SJSA1 (cell line): ENCODE measurements around the gene GBP2. TPM values are rescaled to one million over a fixed set of nuclear protein-coding genes. Genes with fewer than 3 reads are reported as not detected.

Source experiments
- DNase-seq, 2 experiments: peaks; one replicate each; pipeline ENCODE4 v3.0.0-alpha.2; 2015 to 2020; ENCODE audit warnings: low spot score in 2 of 2, low read depth in 1 of 2
- H3K27ac ChIP-seq: fragments of 250-450 bp; sonication (Bioruptor Pico); 2 replicates; pipeline ENCODE4 v1.5.1; 2020; ENCODE audit warnings: mild to moderate bottlenecking, moderate library complexity
- H3K27me3 ChIP-seq: fragments of 250-450 bp; sonication (Bioruptor Pico); replicated peaks from 2 replicates; pipeline ENCODE4 v1.5.1; 2020; ENCODE audit warnings: mild to moderate bottlenecking, moderate library complexity
- H3K36me3 ChIP-seq: fragments of 250-450 bp; sonication (Bioruptor Pico); 2 replicates; pipeline ENCODE4 v1.5.1; 2020; ENCODE audit warnings: mild to moderate bottlenecking
- H3K4me1 ChIP-seq: fragments of 250-450 bp; sonication (Bioruptor Pico); replicated peaks from 2 replicates; pipeline ENCODE4 v1.6.1; 2021; ENCODE audit warnings: mild to moderate bottlenecking
- H3K4me3 ChIP-seq: fragments of 250-450 bp; sonication (Bioruptor Pico); 2 replicates; pipeline ENCODE4 v1.5.1; 2020; ENCODE audit warnings: mild to moderate bottlenecking
- H3K9me3 ChIP-seq: fragments of 250-450 bp; sonication (Bioruptor Pico); replicated peaks from 2 replicates; pipeline ENCODE4 v1.5.1; 2020; ENCODE audit warnings: mild to moderate bottlenecking
- total RNA-seq: library from RNA; depleted of rRNA; stranded (reverse); fragments of >200 nt; shearing (Covaris generic); gene quantifications from 2 replicates; pipeline ENCODE4 v1.2.3, GENCODE V29; 2014; rRNA removed

The GBP2 gene
- 48.3 and 78.2 TPM in 2 replicates for total RNA-seq

GRCh38 chr1:89125913-89126580, at the start of gene GBP2:
GBP2 (minus strand) TSS chr1:89126114; CDS start chr1:89121966, 4,148 bp downstream.
- peak in 1 of 2 experiments; percentile 62 for DNase-seq
- Histone ChIP-seq H3K27me3 (no peaks in the 10 kb centered on the region), H3K27ac (peak within 1 kb of the TSS; percentile 33), H3K36me3 (no peaks in the 10 kb centered on the region), H3K4me3 (peak within 1 kb of the TSS; percentile 32), H3K4me1 (peaks cover 15% of the 10 kb centered on the region), H3K9me3 (no peaks in the 10 kb centered on the region)

GRCh38 chr1:89174491-89174890, 48.6 kb upstream of the GBP2 start:
- H3K4me1 ChIP-seq, result no peaks in the 10 kb centered on the region
- H3K9me3 ChIP-seq, result no peaks in the 10 kb centered on the region
- H3K36me3 ChIP-seq, result no peaks in the 10 kb centered on the region
- no peak overlapping the region for H3K27ac ChIP-seq
- H3K4me3 ChIP-seq, result no peak overlapping the region
- no peaks in the 10 kb centered on the region for H3K27me3 ChIP-seq
- no peak for DNase-seq

GRCh38 chr1:89172468-89173143, 46.7 kb upstream of the GBP2 start:
- H3K27ac ChIP-seq, result no peak overlapping the region
- H3K4me3 ChIP-seq, result no peak overlapping the region
- no peaks in the 10 kb centered on the region for H3K9me3 ChIP-seq
- no peaks in the 10 kb centered on the region for H3K4me1 ChIP-seq
- no peaks in the 10 kb centered on the region for H3K27me3 ChIP-seq
- DNase-seq, result no peak
- H3K36me3 ChIP-seq, result no peaks in the 10 kb centered on the region

- H3K36me3 ChIP-seq, result no peaks in the 10 kb centered on the region
- DNase-seq, result no peak
- H3K27ac ChIP-seq, result no peak overlapping the region
- no peak overlapping the region for H3K4me3 ChIP-seq
- no peaks in the 10 kb centered on the region for H3K9me3 ChIP-seq
- H3K4me1 ChIP-seq, result no peaks in the 10 kb centered on the region
- H3K27me3 ChIP-seq, result no peaks in the 10 kb centered on the region
These were observed 45.1 kb upstream of the GBP2 start for GRCh38 chr1:89171067-89171438.

- no peak overlapping the region for H3K4me3 ChIP-seq
- H3K36me3 ChIP-seq, result no peaks in the 10 kb centered on the region
- H3K9me3 ChIP-seq, result no peaks in the 10 kb centered on the region
- no peak for DNase-seq
- H3K27ac ChIP-seq, result no peak overlapping the region
- H3K4me1 ChIP-seq, result no peaks in the 10 kb centered on the region
- H3K27me3 ChIP-seq, result no peaks in the 10 kb centered on the region
These were observed 44.5 kb upstream of the GBP2 start for GRCh38 chr1:89170170-89171066.

- H3K36me3 ChIP-seq, result no peaks in the 10 kb centered on the region
- no peak for DNase-seq
- no peaks in the 10 kb centered on the region for H3K9me3 ChIP-seq
- no peak overlapping the region for H3K27ac ChIP-seq
- no peak overlapping the region for H3K4me3 ChIP-seq
- H3K27me3 ChIP-seq, result no peaks in the 10 kb centered on the region
- H3K4me1 ChIP-seq, result no peaks in the 10 kb centered on the region
These were observed 43.3 kb upstream of the GBP2 start for GRCh38 chr1:89169166-89169565.

- no peaks in the 10 kb centered on the region for H3K9me3 ChIP-seq
- no peak overlapping the region for H3K27ac ChIP-seq
- no peaks in the 10 kb centered on the region for H3K36me3 ChIP-seq
- no peak for DNase-seq
- no peaks in the 10 kb centered on the region for H3K4me1 ChIP-seq
- H3K27me3 ChIP-seq, result no peaks in the 10 kb centered on the region
- no peak overlapping the region for H3K4me3 ChIP-seq
These were observed 41.8 kb upstream of the GBP2 start for GRCh38 chr1:89167590-89168230.

GRCh38 chr1:89166705-89167104, 40.8 kb upstream of the GBP2 start:
- H3K4me3 ChIP-seq, result no peak overlapping the region
- H3K4me1 ChIP-seq, result no peaks in the 10 kb centered on the region
- no peaks in the 10 kb centered on the region for H3K9me3 ChIP-seq
- H3K27ac ChIP-seq, result no peak overlapping the region
- no peaks in the 10 kb centered on the region for H3K27me3 ChIP-seq
- no peaks in the 10 kb centered on the region for H3K36me3 ChIP-seq
- no peak for DNase-seq

- no peaks in the 10 kb centered on the region for H3K36me3 ChIP-seq
- H3K4me3 ChIP-seq, result no peak overlapping the region
- no peaks in the 10 kb centered on the region for H3K9me3 ChIP-seq
- no peaks in the 10 kb centered on the region for H3K4me1 ChIP-seq
- H3K27me3 ChIP-seq, result no peaks in the 10 kb centered on the region
- H3K27ac ChIP-seq, result no peak overlapping the region
- DNase-seq, result no peak
These were observed 39.9 kb upstream of the GBP2 start for GRCh38 chr1:89165811-89166210.

- Histone ChIP-seq H3K4me1 (no peaks in the 10 kb centered on the region), H3K27ac (no peak overlapping the region), H3K4me3 (no peak overlapping the region), H3K36me3 (no peaks in the 10 kb centered on the region), H3K27me3 (no peaks in the 10 kb centered on the region), H3K9me3 (no peaks in the 10 kb centered on the region)
- DNase-seq, result no peak
These were observed 25.1 kb upstream of the GBP2 start for GRCh38 chr1:89151047-89151446.

- H3K4me1 ChIP-seq, result no peaks in the 10 kb centered on the region
- no peaks in the 10 kb centered on the region for H3K36me3 ChIP-seq
- no peak for DNase-seq
- H3K4me3 ChIP-seq, result no peak overlapping the region
- H3K27ac ChIP-seq, result no peak overlapping the region
- H3K9me3 ChIP-seq, result no peaks in the 10 kb centered on the region
- no peaks in the 10 kb centered on the region for H3K27me3 ChIP-seq
These were observed 24.1 kb upstream of the GBP2 start for GRCh38 chr1:89149976-89150375.

GRCh38 chr1:89149229-89149628, 23.3 kb upstream of the GBP2 start:
- no peak overlapping the region for H3K4me3 ChIP-seq
- H3K27ac ChIP-seq, result no peak overlapping the region
- no peaks in the 10 kb centered on the region for H3K9me3 ChIP-seq
- no peaks in the 10 kb centered on the region for H3K4me1 ChIP-seq
- DNase-seq, result no peak
- no peaks in the 10 kb centered on the region for H3K27me3 ChIP-seq
- H3K36me3 ChIP-seq, result no peaks in the 10 kb centered on the region

GRCh38 chr1:89147678-89148658, 22.1 kb upstream of the GBP2 start:
- Histone ChIP-seq H3K4me1 (no peaks in the 10 kb centered on the region), H3K27ac (no peak overlapping the region), H3K9me3 (no peaks in the 10 kb centered on the region), H3K36me3 (no peaks in the 10 kb centered on the region), H3K4me3 (no peak overlapping the region), H3K27me3 (no peaks in the 10 kb centered on the region)
- DNase-seq, result no peak
